Brain microvascular endothelial cell (primary cell): ENCODE measurements around the gene PTPRD.
A peak's percentile ranks its signal among the peaks of the same experiment; 100 is the strongest.

ENCODE experiments used
- DNase-seq: peaks from one replicate; pipeline ENCODE4 v3.0.0-alpha.2; 2020
- H3K27ac ChIP-seq: fragments of 250-450 bp; sonication (Bioruptor Pico); 2 replicates; pipeline ENCODE4 v1.5.1; 2020; ENCODE audit warnings: mild to moderate bottlenecking, moderate library complexity
- H3K27me3 ChIP-seq: fragments of 250-450 bp; sonication (Bioruptor Pico); replicated peaks from 2 replicates; pipeline ENCODE4 v1.5.1; 2020; ENCODE audit warnings: mild to moderate bottlenecking
- H3K36me3 ChIP-seq: fragments of 250-450 bp; sonication (Bioruptor Pico); replicated peaks from 2 replicates; pipeline ENCODE4 v1.5.1; 2020; ENCODE audit warnings: mild to moderate bottlenecking
- H3K4me3 ChIP-seq: 2 replicates; pipeline ENCODE4 v1.5.1; 2011; ENCODE audit warnings: low read depth, mild to moderate bottlenecking, control low read depth, low read length, moderate library complexity
- CTCF ChIP-seq: IDR thresholded peaks from 2 replicates; pipeline ENCODE4 v1.5.1; 2011; ENCODE audit warnings: low read depth, mild to moderate bottlenecking, moderate library complexity, low read length, control low read depth, inconsistent platforms; ENCODE audit errors: missing control alignments
- in situ Hi-C: cut with HindIII; loops from 2 replicates; pipeline ENCODE4 v1.10.0; 2017; ENCODE audit warnings: low sequenced_read_pairs, low pct_ligation_motif_present

Gene PTPRD

GRCh38 chr9:8857926-8858595 lies 1754.7 kb downstream of the PTPRD start:
- no peaks in the 10 kb centered on the region for H3K36me3 ChIP-seq
- DNase-seq, result no peak
- H3K4me3 ChIP-seq, result peak overlapping the region; percentile 53
- in situ Hi-C loops, result no loop called here
- no peak for TF ChIP-seq CTCF
- H3K27me3 ChIP-seq, result peaks cover 2% of the 10 kb centered on the region
- H3K27ac ChIP-seq, result no peak overlapping the region

GRCh38 chr9:8857068-8857925 lies 1755.5 kb downstream of the PTPRD start:
- in situ Hi-C loops, result no loop called here
- H3K27me3 ChIP-seq, result peaks cover 2% of the 10 kb centered on the region
- peak overlapping the region; percentile 53 for H3K4me3 ChIP-seq
- peak; percentile 21 for TF ChIP-seq CTCF
- H3K27ac ChIP-seq, result no peak overlapping the region
- H3K36me3 ChIP-seq, result no peaks in the 10 kb centered on the region
- no peak for DNase-seq

GRCh38 chr9:8856396-8857067 lies 1756.3 kb downstream of the PTPRD start:
- H3K4me3 ChIP-seq, result peak overlapping the region; percentile 53
- H3K27ac ChIP-seq, result no peak overlapping the region
- H3K27me3 ChIP-seq, result peaks cover 2% of the 10 kb centered on the region
- in situ Hi-C loops, result no loop called here
- TF ChIP-seq CTCF, result no peak
- no peaks in the 10 kb centered on the region for H3K36me3 ChIP-seq
- DNase-seq, result no peak

- DNase-seq, result no peak
- Histone ChIP-seq H3K36me3 (no peaks in the 10 kb centered on the region), H3K4me3 (no peak overlapping the region), H3K27me3 (peaks cover 2% of the 10 kb centered on the region), H3K27ac (no peak overlapping the region)
- TF ChIP-seq CTCF, result peak; percentile 67
- in situ Hi-C loops, result no loop called here
Measured at GRCh38 chr9:8855046-8855445, 1757.8 kb downstream of the PTPRD start.

GRCh38 chr9:8852301-8852864 lies 1760.4 kb downstream of the PTPRD start:
- no peak for TF ChIP-seq CTCF
- DNase-seq, result no peak
- Histone ChIP-seq H3K27me3 (peaks cover 2% of the 10 kb centered on the region), H3K27ac (no peak overlapping the region), H3K4me3 (no peak overlapping the region), H3K36me3 (no peaks in the 10 kb centered on the region)
- in situ Hi-C loops, result no loop called here
